GM10266 (cell line): Measurements from ENCODE around the gene CCL14.

Experiments
- DNase-seq: peaks from one replicate; pipeline ENCODE4 v3.0.0; 2012; ENCODE audit errors: extremely low spot score
- TF ChIP-seq, protein P1 (sequence below): IDR thresholded peaks from 2 replicates; pipeline ENCODE4 v1.5.1; 2012; ENCODE audit warnings: mild to moderate bottlenecking, low read depth; ENCODE audit not compliant: control insufficient read depth, insufficient read depth; ENCODE audit errors: missing control alignments

Gene CCL14

GRCh38 chr17:35977509-35977908, 9.0 kb downstream of the CCL14 start:
- TF ChIP-seq, protein P1, sequence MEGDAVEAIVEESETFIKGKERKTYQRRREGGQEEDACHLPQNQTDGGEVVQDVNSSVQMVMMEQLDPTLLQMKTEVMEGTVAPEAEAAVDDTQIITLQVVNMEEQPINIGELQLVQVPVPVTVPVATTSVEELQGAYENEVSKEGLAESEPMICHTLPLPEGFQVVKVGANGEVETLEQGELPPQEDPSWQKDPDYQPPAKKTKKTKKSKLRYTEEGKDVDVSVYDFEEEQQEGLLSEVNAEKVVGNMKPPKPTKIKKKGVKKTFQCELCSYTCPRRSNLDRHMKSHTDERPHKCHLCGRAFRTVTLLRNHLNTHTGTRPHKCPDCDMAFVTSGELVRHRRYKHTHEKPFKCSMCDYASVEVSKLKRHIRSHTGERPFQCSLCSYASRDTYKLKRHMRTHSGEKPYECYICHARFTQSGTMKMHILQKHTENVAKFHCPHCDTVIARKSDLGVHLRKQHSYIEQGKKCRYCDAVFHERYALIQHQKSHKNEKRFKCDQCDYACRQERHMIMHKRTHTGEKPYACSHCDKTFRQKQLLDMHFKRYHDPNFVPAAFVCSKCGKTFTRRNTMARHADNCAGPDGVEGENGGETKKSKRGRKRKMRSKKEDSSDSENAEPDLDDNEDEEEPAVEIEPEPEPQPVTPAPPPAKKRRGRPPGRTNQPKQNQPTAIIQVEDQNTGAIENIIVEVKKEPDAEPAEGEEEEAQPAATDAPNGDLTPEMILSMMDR: no peak
- no peak for DNase-seq

- TF ChIP-seq, protein P1: no peak
- no peak for DNase-seq
Observed at GRCh38 chr17:35973333-35974260, 12.9 kb downstream of the CCL14 start.

DNA sequence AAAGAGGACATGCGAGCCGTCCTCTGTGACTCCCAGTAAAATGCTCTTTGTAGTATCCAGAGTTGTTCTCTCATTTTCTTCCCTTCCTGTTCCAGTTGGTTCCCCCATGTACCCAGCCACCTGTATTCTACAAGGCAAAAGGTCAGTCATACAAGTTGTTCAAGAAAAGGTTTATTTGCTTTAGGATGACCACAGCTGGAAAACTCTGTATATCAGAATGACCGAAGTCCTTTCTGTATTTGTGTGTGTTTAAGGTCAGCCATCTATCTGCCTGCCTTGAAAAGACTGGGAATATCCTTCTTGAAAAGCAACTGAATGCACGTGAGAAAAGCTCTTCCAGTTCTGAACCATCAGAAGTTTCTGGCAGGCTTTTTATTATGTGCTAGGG, 13.6 kb downstream of the CCL14 start:
- TF ChIP-seq, protein P1: no peak
- DNase-seq: no peak

DNA sequence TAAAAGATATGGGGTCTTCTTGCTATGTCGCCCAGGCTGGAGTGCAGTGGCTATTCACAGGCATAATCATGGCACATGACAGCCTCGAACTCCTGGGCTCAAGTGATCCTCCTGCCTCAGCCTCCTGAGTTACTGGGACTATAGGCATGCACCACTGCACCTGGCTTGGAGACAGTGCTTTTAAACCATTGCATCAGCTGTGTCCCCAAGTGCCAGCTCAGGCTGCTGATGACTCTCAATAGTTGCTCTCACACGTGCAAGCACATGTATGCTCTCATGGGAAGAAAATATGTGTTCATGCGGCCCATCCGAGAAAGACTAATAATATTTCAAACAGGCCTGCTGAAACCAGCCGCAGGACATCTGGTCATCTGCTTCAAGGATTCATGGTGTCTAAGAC, 14.0 kb downstream of the CCL14 start:
- DNase-seq: no peak
- TF ChIP-seq, protein P1: no peak

- DNase-seq: no peak
- TF ChIP-seq, protein P1: no peak
Observed at GRCh38 chr17:35972066-35972465, 14.5 kb downstream of the CCL14 start.

- TF ChIP-seq, protein P1: peak; percentile 76
- DNase-seq: peak; percentile 60
Observed at GRCh38 chr17:35969558-35970380, 16.8 kb downstream of the CCL14 start.
